Embryonic facial prominence (tissue), 1 donor: Measurements from ENCODE around the gene HNRNPUL1.

Experiments
- DNase-seq: peaks from one replicate; pipeline ENCODE4 v3.0.0-alpha.2; 2016; ENCODE audit errors: extremely low spot score

Gene HNRNPUL1

DNA sequence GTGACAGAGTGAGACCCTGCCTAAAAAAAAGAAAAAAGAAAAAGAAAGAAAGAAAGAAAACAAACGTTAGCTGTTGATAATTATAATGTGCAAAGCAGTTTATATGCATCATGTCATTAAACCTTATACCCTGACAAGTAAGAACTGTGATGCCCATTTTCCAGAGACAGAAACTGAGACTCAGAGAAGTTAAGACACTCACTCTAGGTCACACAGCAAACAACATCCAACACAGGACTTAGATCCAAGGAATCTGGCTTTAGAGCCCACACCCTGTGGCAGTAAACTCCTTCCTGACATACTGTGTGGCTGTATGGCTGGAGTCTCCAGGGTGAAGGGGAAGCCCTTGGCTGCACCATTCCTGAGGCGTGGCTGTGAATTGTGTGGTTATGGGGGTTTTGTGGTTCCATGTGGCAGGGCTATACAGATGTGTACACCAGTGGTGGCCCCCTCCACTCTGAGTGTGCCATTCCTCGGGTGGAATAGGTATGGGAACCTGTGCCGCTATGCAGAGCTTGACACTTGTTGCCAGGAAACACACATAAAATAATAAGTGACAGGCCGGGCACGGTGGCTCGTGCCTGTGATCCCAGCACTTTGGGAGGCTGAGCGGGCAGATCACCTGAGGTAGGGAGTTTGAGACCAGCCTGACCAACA lies 29.5 kb upstream of the HNRNPUL1 start:
- no peak for DNase-seq

GRCh38 chr19:41235480-41235879 lies 28.7 kb upstream of the HNRNPUL1 start:
- DNase-seq: no peak

DNA sequence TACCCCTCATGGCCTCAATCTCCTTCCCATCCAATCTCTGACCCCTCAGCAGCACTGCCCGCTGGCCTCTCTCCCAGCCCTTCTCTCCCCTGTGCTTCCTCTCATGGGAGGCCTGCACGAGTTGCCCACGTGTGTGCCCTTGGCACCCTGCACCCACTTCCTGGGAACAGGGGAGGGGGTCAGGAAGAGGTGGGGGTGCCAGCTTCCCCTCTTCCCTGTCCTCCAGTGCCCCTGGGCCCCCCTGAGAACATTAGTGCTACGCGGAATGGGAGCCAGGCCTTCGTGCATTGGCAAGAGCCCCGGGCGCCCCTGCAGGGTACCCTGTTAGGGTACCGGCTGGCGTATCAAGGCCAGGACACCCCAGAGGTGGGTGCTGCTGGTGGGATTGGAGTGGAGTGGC lies 25.9 kb upstream of the HNRNPUL1 start:
- no peak for DNase-seq

GRCh38 chr19:41239363-41239762 lies 24.8 kb upstream of the HNRNPUL1 start:
- DNase-seq: no peak

DNA sequence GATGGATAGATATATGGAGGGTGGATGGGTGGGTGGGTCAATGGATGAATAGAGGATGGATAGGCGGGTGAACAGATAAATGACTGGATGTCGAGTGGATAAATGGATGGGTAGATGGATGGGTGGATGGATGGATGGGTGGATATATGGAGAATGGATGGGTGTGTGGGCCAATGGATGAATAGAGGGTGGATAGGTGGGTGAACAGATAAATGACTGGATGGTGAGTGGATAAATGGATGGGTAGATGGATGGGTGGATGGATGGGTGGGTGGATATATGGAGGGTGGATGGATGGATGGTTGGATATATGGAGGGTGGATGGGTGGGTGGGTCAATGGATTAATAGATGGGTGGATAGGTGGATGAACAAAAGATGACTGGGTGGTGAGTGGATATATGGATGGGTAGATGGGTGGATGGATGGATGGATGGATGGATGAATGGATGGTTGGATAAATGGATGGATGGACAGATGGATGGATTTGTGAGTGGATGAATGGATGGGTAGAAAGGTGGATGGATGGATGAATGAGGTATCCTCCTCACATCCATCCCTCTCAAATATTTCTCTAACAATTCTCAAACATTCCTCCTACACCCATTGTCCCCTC lies 24.1 kb upstream of the HNRNPUL1 start:
- no peak for DNase-seq

- no peak for DNase-seq
Measured at GRCh38 chr19:41241859-41242258, 22.3 kb upstream of the HNRNPUL1 start.

- DNase-seq: no peak
Measured at GRCh38 chr19:41244117-41244516, 20.1 kb upstream of the HNRNPUL1 start.

- no peak for DNase-seq
Measured at GRCh38 chr19:41245843-41246242, 18.3 kb upstream of the HNRNPUL1 start.

GRCh38 chr19:41248895-41249294 lies 15.3 kb upstream of the HNRNPUL1 start:
- no peak for DNase-seq

DNA sequence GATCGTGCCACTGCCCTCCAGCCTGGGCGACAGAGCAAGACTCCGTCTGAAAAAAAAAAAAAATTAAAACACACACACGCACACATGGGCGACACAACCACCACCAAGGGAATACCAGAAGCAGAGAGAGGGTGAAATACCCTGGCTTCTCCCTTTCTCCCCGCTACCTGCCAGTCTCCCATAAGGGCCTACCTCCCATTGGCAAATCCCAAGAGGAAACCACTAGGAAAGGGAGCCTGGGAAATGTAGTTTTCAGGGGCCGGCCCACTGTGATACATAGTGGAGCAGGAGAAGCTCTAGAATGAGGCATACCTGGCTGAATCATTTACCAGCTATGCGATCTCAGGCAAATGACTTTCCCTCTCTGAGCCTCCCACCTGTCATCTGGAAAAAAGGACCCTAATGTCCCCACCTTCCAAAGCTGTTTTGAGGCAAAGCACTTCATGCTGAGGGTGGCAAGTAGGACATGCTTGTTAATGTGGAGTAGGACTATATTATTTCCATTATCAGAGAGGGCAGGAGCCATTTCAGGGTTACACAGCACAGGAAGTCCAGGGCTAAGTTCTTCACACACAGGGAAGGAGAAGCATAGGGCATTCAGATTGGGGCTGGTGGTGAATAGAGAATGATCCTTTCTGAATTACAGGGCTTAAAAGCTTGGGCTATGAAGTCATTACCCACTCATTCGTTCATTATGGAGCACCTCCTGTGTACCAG lies 14.3 kb upstream of the HNRNPUL1 start:
- DNase-seq: no peak

DNA sequence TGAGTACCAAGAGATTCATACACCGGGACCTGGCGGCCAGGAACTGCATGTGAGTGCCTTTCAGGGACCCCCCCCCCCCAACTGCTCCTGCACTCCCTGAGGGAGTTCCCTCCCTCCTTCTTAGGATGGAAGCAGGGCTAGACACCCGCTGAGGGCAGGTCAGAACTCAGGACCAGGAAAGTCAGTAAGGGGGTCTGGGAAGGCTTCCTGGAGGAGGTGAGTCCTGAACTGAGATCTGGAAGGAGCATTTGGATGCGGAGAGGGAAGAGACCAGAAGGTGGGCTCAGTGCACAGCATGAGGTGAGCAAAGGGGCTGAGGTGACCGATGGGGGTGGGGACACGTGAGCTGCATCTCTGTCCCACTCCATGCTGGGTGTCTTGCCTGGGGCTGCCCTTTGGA lies 10.5 kb upstream of the HNRNPUL1 start:
- no peak for DNase-seq

DNA sequence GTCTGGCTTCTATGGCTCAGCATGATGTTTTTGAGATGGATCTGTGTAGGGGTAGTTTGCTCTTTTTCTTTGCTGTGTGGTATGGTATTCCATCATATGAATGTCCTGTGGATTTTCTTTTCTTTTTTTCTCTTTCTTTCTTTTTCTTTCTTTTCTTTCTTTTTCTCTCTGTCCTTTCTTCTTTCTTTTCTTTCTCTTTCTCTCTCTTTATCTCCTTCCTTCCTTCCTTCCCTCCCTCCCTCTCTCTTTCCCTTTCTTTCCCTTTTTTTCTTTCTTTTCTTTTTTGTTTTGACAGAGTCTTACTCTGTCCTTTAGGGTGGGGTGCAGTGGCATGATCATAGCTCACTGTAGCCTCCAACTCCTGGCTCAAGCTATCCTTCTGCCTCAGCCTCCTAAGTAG lies 9.0 kb upstream of the HNRNPUL1 start:
- DNase-seq: no peak

DNA sequence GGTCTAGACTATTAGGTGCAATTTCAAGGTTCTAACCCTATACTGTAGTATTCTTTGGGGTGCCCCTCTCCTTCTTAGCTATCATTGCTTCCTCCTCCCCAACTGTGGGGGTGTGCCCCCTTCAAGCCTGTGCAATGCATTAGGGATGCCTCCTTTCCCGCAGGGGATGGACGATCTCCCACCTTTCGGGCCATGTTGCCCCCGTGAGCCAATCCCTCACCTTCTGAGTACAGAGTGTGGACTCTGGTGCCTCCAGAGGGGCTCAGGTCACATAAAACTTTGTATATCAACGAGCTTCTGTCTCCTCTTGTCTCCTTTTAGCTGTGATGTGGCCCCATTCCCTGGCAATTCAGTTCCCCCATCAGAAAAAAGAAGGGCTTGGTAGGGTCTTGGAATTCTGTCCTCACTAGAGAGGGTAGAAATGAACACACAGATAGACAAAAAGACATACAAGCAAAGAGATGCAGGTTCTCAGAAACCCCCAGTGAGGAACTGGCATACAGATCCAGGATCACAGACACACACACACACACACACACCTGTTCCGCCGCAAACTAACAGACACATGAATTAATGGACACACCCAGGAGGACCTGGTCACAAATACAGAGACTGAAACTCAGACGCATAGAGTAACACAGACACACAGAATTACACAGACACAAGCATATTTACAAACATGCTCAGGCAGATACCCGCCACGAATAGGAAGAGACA lies 2.5 kb upstream of the HNRNPUL1 start:
- no peak for DNase-seq

DNA sequence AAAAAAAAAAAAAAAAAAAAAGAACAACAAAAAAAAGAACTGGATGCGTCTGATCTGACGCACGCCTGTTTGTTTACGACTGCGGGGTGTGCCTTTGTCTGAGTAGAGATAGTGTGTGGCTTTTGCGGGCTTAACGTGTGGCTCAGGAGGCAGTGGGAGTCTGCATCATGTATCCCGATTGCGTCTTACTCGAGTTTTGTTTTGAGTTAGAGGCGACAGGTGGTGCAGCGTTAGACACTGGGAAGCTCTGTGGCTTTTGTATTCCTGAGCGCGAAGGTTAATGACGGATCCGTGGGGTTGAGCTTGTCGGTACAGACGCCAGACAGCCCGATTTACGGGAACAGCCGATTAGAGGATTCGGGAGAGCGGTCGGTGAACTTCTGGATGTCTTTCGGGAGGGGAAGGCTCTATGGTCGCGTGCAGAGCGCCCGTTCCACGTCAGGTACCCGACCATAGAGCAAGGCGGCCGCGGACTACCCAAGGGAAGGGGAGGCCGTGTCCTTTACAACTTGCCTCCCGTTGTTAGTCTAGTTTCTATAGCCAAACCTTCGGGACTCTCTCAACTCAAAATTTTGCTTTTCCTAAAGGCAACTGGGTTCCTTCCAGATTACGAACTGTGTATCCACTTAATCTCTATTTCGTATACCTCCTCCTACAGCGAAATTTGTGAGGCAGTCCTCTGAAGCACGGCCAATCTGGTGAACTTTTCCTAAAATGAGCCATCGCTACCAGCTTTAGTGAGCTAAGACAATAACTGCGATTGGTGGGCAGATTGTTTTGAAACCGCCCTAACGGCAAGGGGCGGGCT lies 926 bp upstream of the HNRNPUL1 start:
- peak; percentile 18 for DNase-seq

DNA sequence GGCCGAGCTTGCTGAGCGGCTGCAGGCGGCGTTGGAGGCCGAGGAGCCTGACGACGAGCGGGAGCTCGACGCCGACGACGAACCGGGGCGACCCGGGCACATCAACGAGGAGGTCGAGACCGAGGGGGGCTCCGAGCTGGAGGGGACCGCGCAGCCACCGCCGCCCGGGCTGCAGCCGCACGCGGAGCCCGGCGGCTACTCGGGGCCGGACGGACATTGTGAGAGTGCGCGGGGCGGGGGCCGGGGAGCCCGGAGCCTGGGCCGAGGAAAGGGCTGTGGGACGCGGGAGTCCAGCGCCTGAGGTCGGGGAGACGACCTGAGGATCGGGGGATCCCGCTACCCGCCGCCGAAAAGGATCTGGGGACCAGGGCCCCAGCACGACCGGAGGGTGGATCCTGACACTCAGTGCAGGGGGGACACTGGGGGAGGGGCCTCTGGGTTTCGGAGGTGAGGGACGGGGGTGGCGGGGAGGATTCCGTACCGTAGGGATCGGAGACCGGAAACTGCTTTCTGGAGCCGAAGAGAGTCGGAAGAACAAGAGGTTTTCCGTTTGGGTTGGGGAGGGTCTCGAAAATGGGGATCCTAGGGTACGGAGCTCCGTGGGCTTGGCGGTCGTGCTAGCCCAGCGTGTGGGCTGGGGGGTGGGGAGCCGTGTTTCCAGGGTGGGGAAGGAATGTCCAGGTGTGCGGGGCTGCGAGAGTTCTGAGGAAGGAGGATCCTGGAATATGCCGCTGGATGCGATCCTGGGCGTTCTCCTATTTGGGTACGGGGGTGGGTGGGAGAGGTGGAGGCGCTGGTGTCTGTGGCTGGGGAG lies 616 bp downstream of the HNRNPUL1 start:
- DNase-seq: no peak

- no peak for DNase-seq
Measured at GRCh38 chr19:41265395-41266153, 1.4 kb downstream of the HNRNPUL1 start.

DNA sequence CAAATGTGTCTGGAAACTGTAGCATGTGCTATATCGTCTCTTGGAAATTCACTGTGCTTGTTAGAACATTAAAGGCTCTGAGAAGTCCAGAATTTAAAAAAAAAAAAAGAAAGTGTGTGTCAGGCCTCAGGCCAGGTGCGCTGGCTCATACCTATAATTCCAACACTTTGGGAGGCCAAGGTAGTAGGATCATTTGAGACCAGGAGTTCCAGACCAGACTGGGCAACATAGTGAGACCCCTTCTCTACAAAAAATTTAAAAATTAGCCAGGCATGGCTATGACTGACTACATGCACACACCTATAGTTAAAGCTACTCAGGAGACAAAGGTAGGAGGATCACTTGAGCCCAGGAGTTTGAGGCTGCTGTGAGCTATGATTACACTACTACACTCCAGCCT lies 4.9 kb downstream of the HNRNPUL1 start:
- no peak for DNase-seq

- DNase-seq: no peak
Measured at GRCh38 chr19:41269571-41269970, 5.4 kb downstream of the HNRNPUL1 start.

DNA sequence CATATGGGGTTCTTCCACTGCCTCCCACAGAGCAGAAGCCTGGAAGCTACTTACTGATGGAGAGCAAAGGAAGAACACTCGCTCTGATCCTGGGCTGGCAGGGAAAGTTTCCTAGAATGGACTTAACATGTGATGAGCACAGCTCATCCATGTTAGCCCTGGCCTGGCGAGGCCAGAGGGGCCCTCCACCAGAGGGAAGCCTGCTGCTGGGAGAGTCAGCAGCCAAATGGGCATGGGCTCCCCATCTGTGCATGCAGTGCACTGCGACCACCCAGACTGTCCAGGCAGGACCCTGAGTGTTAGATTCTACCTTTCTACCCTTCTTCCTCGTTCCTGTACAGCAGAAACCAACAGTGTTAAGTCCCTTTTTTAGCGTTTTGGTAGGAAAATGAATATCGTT lies 8.9 kb downstream of the HNRNPUL1 start:
- no peak for DNase-seq

- DNase-seq: no peak
Measured at GRCh38 chr19:41274802-41275201, 10.6 kb downstream of the HNRNPUL1 start.
